SK-N-SH treated with all-trans-retinoic acid at 6 μM for 48 hours (cell line): ENCODE measurements around the gene ZDHHC5.

Experiments used
- ATAC-seq: fragments of 200-7000 bp; cut with Tn5 transposase; 3 replicates; pipeline ENCODE4 v1.9.1; 2020; ENCODE audit warnings: mild to moderate bottlenecking, moderate library complexity
- ARNTL ChIP-seq: fragments of 450-650 bp; formaldehyde crosslinking; IDR thresholded peaks from 2 replicates; pipeline ENCODE4 v1.5.0; 2020; ENCODE audit warnings: low read depth, mild to moderate bottlenecking, moderate library complexity, borderline replicate concordance
- BACH2 ChIP-seq: fragments of 250-450 bp; sonication (Bioruptor Pico); IDR thresholded peaks from 2 replicates; pipeline ENCODE4 v1.9.0; 2021; ENCODE audit warnings: mild to moderate bottlenecking, borderline replicate concordance
- CREB5 ChIP-seq: fragments of 250-450 bp; sonication (Bioruptor Pico); IDR thresholded peaks from 2 replicates; pipeline ENCODE4 v1.5.1; 2020; ENCODE audit warnings: low read depth, mild to moderate bottlenecking, moderate library complexity
- CSDC2 ChIP-seq: fragments of 250-450 bp; sonication (Bioruptor Pico); IDR thresholded peaks from 2 replicates; pipeline ENCODE4 v1.5.0; 2020; ENCODE audit warnings: mild to moderate bottlenecking, moderate library complexity
- CSRNP3 ChIP-seq: fragments of 250-450 bp; sonication (Bioruptor Pico); IDR thresholded peaks from 2 replicates; pipeline ENCODE4 v1.5.1; 2021; ENCODE audit warnings: mild to moderate bottlenecking, moderate library complexity
- ESRRG ChIP-seq: fragments of 250-450 bp; sonication (Bioruptor Pico); IDR thresholded peaks from 2 replicates; pipeline ENCODE4 v1.6.1; 2021; ENCODE audit warnings: mild to moderate bottlenecking
- GLIS3 ChIP-seq: fragments of 250-450 bp; sonication (Bioruptor Pico); IDR thresholded peaks from 2 replicates; pipeline ENCODE4 v1.5.0; 2020; ENCODE audit warnings: mild to moderate bottlenecking, moderate library complexity
- ISL1 ChIP-seq: fragments of 250-450 bp; sonication (Bioruptor Pico); IDR thresholded peaks from 2 replicates; pipeline ENCODE4 v2.1.2; 2022; ENCODE audit warnings: mild to moderate bottlenecking, moderate library complexity
- OSR1 ChIP-seq: fragments of 250-450 bp; sonication (Bioruptor Pico); IDR thresholded peaks from 2 replicates; pipeline ENCODE4 v1.8.0; 2022; ENCODE audit warnings: moderate library complexity, mild to moderate bottlenecking, inconsistent platforms
- PATZ1 ChIP-seq: fragments of 250-450 bp; sonication (Bioruptor Pico); IDR thresholded peaks from 2 replicates; pipeline ENCODE4 v1.8.0; 2020; ENCODE audit warnings: mild to moderate bottlenecking, moderate library complexity, borderline replicate concordance
- TOX ChIP-seq: fragments of 250-450 bp; sonication (Bioruptor Pico); IDR thresholded peaks from 2 replicates; pipeline ENCODE4 v1.8.0; 2021; ENCODE audit warnings: mild to moderate bottlenecking, moderate library complexity, borderline replicate concordance
- TSHZ2 ChIP-seq: fragments of 250-450 bp; sonication (Bioruptor Pico); IDR thresholded peaks from 2 replicates; pipeline ENCODE4 v1.5.0; 2020; ENCODE audit warnings: mild to moderate bottlenecking, moderate library complexity
- ZC3H10 ChIP-seq: fragments of 250-450 bp; sonication (Bioruptor Pico); IDR thresholded peaks from 2 replicates; pipeline ENCODE4 v1.5.1; 2021; ENCODE audit warnings: mild to moderate bottlenecking, moderate library complexity
- ZFP3 ChIP-seq: fragments of 250-450 bp; sonication (Bioruptor Pico); IDR thresholded peaks from 2 replicates; pipeline ENCODE4 v1.5.0; 2020; ENCODE audit warnings: mild to moderate bottlenecking, moderate library complexity
- ZFP30 ChIP-seq: fragments of 450-650 bp; formaldehyde crosslinking; IDR thresholded peaks from 2 replicates; pipeline ENCODE4 v1.5.0; 2022; ENCODE audit warnings: mild to moderate bottlenecking, moderate library complexity
- ZNF565 ChIP-seq: fragments of 450-650 bp; formaldehyde crosslinking; conservative IDR thresholded peaks from 2 replicates; pipeline ENCODE4 v1.5.0; 2020; ENCODE audit warnings: low read depth, mild to moderate bottlenecking, moderate library complexity
- ZNF8 ChIP-seq: fragments of 450-650 bp; formaldehyde crosslinking; IDR thresholded peaks from 2 replicates; pipeline ENCODE4 v1.5.0; 2020; ENCODE audit warnings: mild to moderate bottlenecking, moderate library complexity

Gene ZDHHC5

DNA sequence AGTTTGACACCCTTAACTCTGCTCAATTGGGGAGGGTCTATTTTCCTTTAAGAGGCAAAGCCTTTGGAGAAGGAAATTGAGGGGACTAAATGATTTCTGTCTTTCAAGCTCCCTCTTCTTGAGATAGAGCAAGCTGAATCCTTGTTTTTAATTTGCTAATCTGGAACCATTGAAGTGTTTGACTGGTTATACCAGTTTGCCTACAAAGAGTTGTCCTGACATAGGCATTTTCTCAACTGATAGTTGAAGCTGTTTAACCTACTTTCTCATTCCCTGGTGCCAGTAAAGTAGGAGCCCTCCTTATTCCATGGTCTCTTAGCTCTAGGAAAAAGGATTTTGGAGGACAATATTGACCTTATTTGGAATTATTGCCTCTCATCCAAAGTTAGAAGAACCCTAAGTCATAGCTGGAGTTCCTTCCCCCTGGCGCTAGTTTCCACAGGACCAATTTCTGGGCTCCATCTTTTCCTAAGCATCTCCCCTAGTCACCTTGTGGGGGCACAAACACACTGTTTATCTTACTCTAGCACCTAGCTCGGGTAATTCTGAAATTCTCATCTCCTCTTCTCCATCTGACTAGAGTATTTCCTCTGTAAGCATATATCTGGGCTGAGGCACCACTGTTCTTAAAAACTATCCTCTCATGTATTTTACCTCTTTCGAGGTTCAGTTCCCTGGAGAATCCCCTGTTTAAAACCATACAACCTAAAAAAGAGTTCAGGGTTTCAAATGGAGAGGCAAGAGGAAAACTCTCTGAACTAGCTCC, 7.4 kb downstream of the ZDHHC5 start (continued):
- TF ChIP-seq TSHZ2 = no peak
- no peak for TF ChIP-seq CSDC2 (CRISPR knock-in tag)
- no peak for TF ChIP-seq CREB5
- TF ChIP-seq ESRRG (CRISPR knock-in tag) = no peak
- TF ChIP-seq ZNF565 (CRISPR knock-in tag) = no peak
- TF ChIP-seq GLIS3 = no peak

GRCh38 chr11:57679396-57679795, 11.5 kb downstream of the ZDHHC5 start:
- no peak for ATAC-seq
- no peak for TF ChIP-seq CSRNP3
- no peak for TF ChIP-seq TSHZ2
- TF ChIP-seq GLIS3 = no peak
- TF ChIP-seq OSR1 (CRISPR knock-in tag) = no peak
- TF ChIP-seq CREB5 = no peak
- no peak for TF ChIP-seq ESRRG (CRISPR knock-in tag)
- no peak for TF ChIP-seq ZFP30 (CRISPR knock-in tag)
- no peak for TF ChIP-seq BACH2 (CRISPR knock-in tag)
- TF ChIP-seq ZFP3 = no peak
- TF ChIP-seq ISL1 (CRISPR knock-in tag) = no peak
- TF ChIP-seq ZNF8 (CRISPR knock-in tag) = no peak

DNA sequence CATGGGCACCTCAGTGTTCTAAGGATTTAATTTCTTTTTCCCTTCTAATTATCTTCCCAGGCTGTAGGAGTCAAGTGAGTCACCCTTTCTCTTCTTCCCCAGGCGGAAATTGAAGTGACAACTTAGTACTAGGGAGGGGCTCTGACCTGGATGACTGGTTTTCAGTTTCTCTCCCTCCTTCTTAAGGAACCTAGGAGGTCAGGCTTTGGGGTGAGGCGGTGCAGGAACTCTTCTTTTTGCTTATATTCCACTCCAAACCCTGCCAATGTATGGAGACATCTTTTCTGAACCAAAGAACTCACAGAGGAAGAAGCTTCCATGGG, 12.6 kb downstream of the ZDHHC5 start:
- TF ChIP-seq ZC3H10 (CRISPR knock-in tag) (no peak), ZFP3 (no peak), TOX (CRISPR knock-in tag) (no peak), ESRRG (CRISPR knock-in tag) (no peak), ZNF565 (CRISPR knock-in tag) (no peak), ZNF8 (CRISPR knock-in tag) (no peak), CSDC2 (CRISPR knock-in tag) (no peak), ARNTL (CRISPR knock-in tag) (no peak), PATZ1 (no peak), CSRNP3 (no peak), ZFP30 (CRISPR knock-in tag) (no peak), TSHZ2 (no peak), BACH2 (CRISPR knock-in tag) (no peak)
- no peak; the same call in 2 of the 3 replicates for ATAC-seq
